OCI-LY3 (cell line): ENCODE results near the gene COX20.

Experiments used
- EZH2phosphoT487 ChIP-seq: fragments of 200-600 bp; shearing (Covaris generic); IDR thresholded peaks from 2 replicates; pipeline ENCODE4 v1.6.1; 2018; ENCODE audit warnings: antibody characterized with exemption, mixed run types, low read depth
- TF ChIP-seq, protein P1 (sequence below): fragments of 200-600, 300-600 bp; sonication (generic); IDR thresholded peaks from 2 replicates; pipeline ENCODE4 v1.5.1; 2014; ENCODE audit warnings: antibody characterized with exemption, low read length, low read depth

DNA sequence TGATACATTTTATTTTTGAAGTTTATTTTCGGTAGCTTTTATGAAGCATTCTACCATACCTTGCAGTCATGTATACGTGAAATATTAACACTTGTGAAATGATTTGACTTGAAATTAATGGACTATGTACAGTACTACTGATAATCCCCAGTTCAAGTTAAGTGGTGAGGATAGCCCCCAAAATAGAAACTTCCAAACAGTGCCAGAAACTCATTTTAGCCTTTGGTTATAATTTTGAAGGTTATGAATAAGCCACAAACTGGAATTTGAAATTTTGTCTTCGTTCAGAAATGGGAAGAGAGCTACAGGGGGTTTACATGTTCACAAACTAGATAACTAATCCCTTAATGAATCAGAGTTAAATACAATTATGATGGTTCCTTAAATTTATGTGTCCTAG is 30.4 kb downstream of the COX20 start:
- TF ChIP-seq, protein P1, sequence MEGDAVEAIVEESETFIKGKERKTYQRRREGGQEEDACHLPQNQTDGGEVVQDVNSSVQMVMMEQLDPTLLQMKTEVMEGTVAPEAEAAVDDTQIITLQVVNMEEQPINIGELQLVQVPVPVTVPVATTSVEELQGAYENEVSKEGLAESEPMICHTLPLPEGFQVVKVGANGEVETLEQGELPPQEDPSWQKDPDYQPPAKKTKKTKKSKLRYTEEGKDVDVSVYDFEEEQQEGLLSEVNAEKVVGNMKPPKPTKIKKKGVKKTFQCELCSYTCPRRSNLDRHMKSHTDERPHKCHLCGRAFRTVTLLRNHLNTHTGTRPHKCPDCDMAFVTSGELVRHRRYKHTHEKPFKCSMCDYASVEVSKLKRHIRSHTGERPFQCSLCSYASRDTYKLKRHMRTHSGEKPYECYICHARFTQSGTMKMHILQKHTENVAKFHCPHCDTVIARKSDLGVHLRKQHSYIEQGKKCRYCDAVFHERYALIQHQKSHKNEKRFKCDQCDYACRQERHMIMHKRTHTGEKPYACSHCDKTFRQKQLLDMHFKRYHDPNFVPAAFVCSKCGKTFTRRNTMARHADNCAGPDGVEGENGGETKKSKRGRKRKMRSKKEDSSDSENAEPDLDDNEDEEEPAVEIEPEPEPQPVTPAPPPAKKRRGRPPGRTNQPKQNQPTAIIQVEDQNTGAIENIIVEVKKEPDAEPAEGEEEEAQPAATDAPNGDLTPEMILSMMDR: no peak
- no peak for TF ChIP-seq EZH2phosphoT487
